Epithelial cell of proximal tubule (primary cell): Measurements from ENCODE around the gene THAP3. TPM values are rescaled to one million over a fixed set of nuclear protein-coding genes. Genes with fewer than 3 reads are reported as not detected.

ENCODE experiments used
- DNase-seq: peaks from one replicate; pipeline ENCODE4 v3.0.0-alpha.2; 2011; ENCODE audit warnings: low read depth
- H3K4me3 ChIP-seq: 2 replicates; pipeline ENCODE4 v1.5.1; 2011; ENCODE audit warnings: low read depth, mild to moderate bottlenecking, low read length
- CTCF ChIP-seq: conservative IDR thresholded peaks from 2 replicates; pipeline ENCODE4 v1.5.1; 2012; ENCODE audit warnings: low read depth, mild to moderate bottlenecking, low read length
- total RNA-seq: library from RNA; depleted of rRNA; stranded (reverse); fragments of >200 nt; gene quantifications from 2 replicates; pipeline ENCODE4 v1.2.3, GENCODE V29; 2015

Gene THAP3
- total RNA-seq, 1 donor from 2014 or later = 15.8 TPM

GRCh38 chr1:6580593-6581409, 43.9 kb upstream of the THAP3 start:
- DNase-seq = no peak
- H3K4me3 ChIP-seq = peak overlapping the region; percentile 91

GRCh38 chr1:6581561-6582305, 42.9 kb upstream of the THAP3 start:
- peak overlapping the region; percentile 2 for H3K4me3 ChIP-seq
- TF ChIP-seq CTCF = no peak
- no peak for DNase-seq

More at GRCh38 chr1:6580593-6581409, 43.9 kb upstream of the THAP3 start:
- TF ChIP-seq CTCF = peak; percentile 32

GRCh38 chr1:6582370-6582769, 42.3 kb upstream of the THAP3 start:
- no peak for DNase-seq
- no peak for TF ChIP-seq CTCF
- peak overlapping the region; percentile 2 for H3K4me3 ChIP-seq

- TF ChIP-seq CTCF = peak; percentile 20
- no peak overlapping the region for H3K4me3 ChIP-seq
- DNase-seq = no peak
Observed at GRCh38 chr1:6584126-6585080, 40.3 kb upstream of the THAP3 start.

GRCh38 chr1:6585081-6585722, 39.5 kb upstream of the THAP3 start:
- no peak overlapping the region for H3K4me3 ChIP-seq
- DNase-seq = no peak
- TF ChIP-seq CTCF = no peak

- H3K4me3 ChIP-seq = no peak overlapping the region
- no peak for TF ChIP-seq CTCF
- DNase-seq = no peak
Observed at GRCh38 chr1:6585841-6586240, 38.8 kb upstream of the THAP3 start.
